MM.1S (cell line): Measurements from ENCODE around the gene CLP1.

ENCODE experiments used
- EZH2phosphoT487 ChIP-seq: fragments of 300-600 bp; sonication (generic); IDR thresholded peaks from 2 replicates; pipeline ENCODE4 v1.6.1; 2018; ENCODE audit warnings: antibody characterized with exemption, low read length
- TF ChIP-seq, protein P1 (sequence below): fragments of 300-600 bp; sonication (generic); IDR thresholded peaks from 2 replicates; pipeline ENCODE4 v1.5.1; 2016; ENCODE audit warnings: antibody characterized with exemption, low read length, mixed read lengths

DNA sequence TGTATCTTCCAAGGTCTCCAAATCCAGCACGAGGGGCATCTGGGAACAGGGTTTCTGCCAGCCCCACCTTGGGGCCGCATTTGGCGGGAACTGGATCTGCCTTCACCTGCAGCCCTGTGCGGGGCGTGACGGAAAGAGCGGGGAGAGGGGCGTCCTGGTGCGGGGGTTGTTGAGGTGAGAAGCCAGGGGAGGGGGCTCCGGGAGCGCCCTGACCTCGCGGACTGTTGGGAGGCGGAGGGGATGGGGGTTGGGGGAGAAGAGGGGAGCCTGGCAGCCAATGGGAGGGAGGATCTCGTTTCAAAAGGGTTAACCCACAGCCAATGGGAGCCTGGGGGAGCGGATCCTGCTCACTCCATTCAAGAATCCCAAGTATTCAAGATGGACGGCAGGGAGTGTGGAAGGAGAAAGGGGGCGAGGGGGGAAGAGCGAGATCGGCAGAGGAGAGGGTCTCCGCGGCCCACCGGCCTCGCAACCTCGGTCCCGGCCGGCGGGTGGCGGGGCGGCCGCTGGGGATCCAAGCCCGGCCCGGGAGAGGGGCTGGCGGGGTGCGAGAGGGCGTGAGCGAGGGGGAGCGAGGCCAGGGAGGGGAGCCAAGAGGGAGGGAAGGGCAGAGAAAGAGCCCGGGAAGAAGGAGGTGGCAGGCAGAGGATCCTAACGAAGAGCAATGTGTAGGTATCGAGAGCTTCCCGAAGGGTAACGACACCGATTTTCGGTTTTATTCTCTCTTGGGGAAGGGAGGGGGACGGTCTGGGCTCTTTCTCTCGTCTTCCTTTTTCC is 19.4 kb upstream of the CLP1 start:
- TF ChIP-seq, protein P1, sequence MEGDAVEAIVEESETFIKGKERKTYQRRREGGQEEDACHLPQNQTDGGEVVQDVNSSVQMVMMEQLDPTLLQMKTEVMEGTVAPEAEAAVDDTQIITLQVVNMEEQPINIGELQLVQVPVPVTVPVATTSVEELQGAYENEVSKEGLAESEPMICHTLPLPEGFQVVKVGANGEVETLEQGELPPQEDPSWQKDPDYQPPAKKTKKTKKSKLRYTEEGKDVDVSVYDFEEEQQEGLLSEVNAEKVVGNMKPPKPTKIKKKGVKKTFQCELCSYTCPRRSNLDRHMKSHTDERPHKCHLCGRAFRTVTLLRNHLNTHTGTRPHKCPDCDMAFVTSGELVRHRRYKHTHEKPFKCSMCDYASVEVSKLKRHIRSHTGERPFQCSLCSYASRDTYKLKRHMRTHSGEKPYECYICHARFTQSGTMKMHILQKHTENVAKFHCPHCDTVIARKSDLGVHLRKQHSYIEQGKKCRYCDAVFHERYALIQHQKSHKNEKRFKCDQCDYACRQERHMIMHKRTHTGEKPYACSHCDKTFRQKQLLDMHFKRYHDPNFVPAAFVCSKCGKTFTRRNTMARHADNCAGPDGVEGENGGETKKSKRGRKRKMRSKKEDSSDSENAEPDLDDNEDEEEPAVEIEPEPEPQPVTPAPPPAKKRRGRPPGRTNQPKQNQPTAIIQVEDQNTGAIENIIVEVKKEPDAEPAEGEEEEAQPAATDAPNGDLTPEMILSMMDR: no peak; the same call in 1 of the 2 replicates
- no peak for TF ChIP-seq EZH2phosphoT487
